GM21390 (cell line): ENCODE results near the gene ACTN2.

Source experiments
- ATAC-seq: cut with Tn5 transposase; IDR thresholded peaks from one replicate; pipeline ENCODE4 v1.9.1; 2021; ENCODE audit not compliant: unreplicated experiment

The ACTN2 gene

GRCh38 chr1:236734141-236734765 is 48.0 kb downstream of the ACTN2 start:
- no peak for ATAC-seq

GRCh38 chr1:236736761-236737160 is 50.5 kb downstream of the ACTN2 start:
- ATAC-seq: no peak

GRCh38 chr1:236741753-236742152 is 55.5 kb downstream of the ACTN2 start:
- ATAC-seq: no peak

GRCh38 chr1:236742421-236743160 is 56.3 kb downstream of the ACTN2 start:
- no peak for ATAC-seq

- ATAC-seq: no peak
Observed at GRCh38 chr1:236744533-236744932, 58.2 kb downstream of the ACTN2 start.

GRCh38 chr1:236746785-236747184 is 60.5 kb downstream of the ACTN2 start:
- no peak for ATAC-seq

- no peak for ATAC-seq
Observed at GRCh38 chr1:236747311-236747985, 61.1 kb downstream of the ACTN2 start.

GRCh38 chr1:236748268-236748870 is 62.1 kb downstream of the ACTN2 start:
- no peak for ATAC-seq

- ATAC-seq: no peak
Observed at GRCh38 chr1:236750928-236751327, 64.6 kb downstream of the ACTN2 start.

GRCh38 chr1:236751385-236751784 is 65.1 kb downstream of the ACTN2 start:
- no peak for ATAC-seq

- ATAC-seq: no peak
Observed at GRCh38 chr1:236751935-236752334, 65.6 kb downstream of the ACTN2 start.

- no peak for ATAC-seq
Observed at GRCh38 chr1:236753516-236753915, 67.2 kb downstream of the ACTN2 start.

GRCh38 chr1:236753964-236754363 is 67.7 kb downstream of the ACTN2 start:
- ATAC-seq: no peak

GRCh38 chr1:236754525-236755210 is 68.4 kb downstream of the ACTN2 start:
- ATAC-seq: no peak

GRCh38 chr1:236757640-236758039 is 71.3 kb downstream of the ACTN2 start:
- ATAC-seq: no peak

GRCh38 chr1:236759252-236759859 is 73.1 kb downstream of the ACTN2 start:
- ATAC-seq: peak; percentile 60

GRCh38 chr1:236760480-236760879 is 74.2 kb downstream of the ACTN2 start:
- no peak for ATAC-seq

- ATAC-seq: no peak
Observed at GRCh38 chr1:236760986-236761385, 74.7 kb downstream of the ACTN2 start.

GRCh38 chr1:236761397-236762132 is 75.3 kb downstream of the ACTN2 start:
- no peak for ATAC-seq

GRCh38 chr1:236762410-236762809 is 76.1 kb downstream of the ACTN2 start:
- no peak for ATAC-seq
